Thoracic aorta (tissue), 2 donors: Measurements from ENCODE around the gene USP33. TPM values are rescaled to one million over a fixed set of nuclear protein-coding genes. Genes with fewer than 3 reads are reported as not detected.
"Not testable (repeated sequence)": the region's sequence is repeated elsewhere in the genome, so short reads cannot be mapped to it uniquely, and the experiment has no call there.

Source experiments
- ATAC-seq: fragments of 150-250 bp; one replicate; pipeline ENCODE4 v1.8.0; 2017; ENCODE audit warnings: low read depth; ENCODE audit not compliant: insufficient number of reproducible peaks, low FRiP score
- DNase-seq: peaks from one replicate; pipeline ENCODE4 v3.0.0-alpha.2; 2020; ENCODE audit warnings: low spot score
- H3K27ac ChIP-seq, 2 donors: fragments of 200-600 bp; sonication (generic); 1 replicate in 1 of 2; 2 replicates in 1 of 2; pipeline ENCODE4 v1.5.1; 2016; ENCODE audit warnings: mild to moderate bottlenecking in 2 of 2, moderate library complexity in 2 of 2
- H3K27me3 ChIP-seq: fragments of 200-600 bp; sonication (generic); replicated peaks from 2 replicates; pipeline ENCODE4 v1.6.0; 2016; ENCODE audit warnings: mild to moderate bottlenecking; ENCODE audit not compliant: insufficient read depth
- H3K36me3 ChIP-seq: fragments of 200-600 bp; sonication (generic); one replicate; pipeline ENCODE4 v1.5.1; 2016
- H3K4me1 ChIP-seq, 2 donors: fragments of 200-600 bp; sonication (generic); 1 replicate in 1 of 2; 2 replicates in 1 of 2; pipeline versions ENCODE4 v1.5.1 to v1.6.0; 2016; ENCODE audit warnings: low read depth in 2 of 2, mild to moderate bottlenecking in 1 of 2; ENCODE audit not compliant: control insufficient read depth in 1 of 2
- H3K4me3 ChIP-seq: fragments of 200-600 bp; sonication (generic); 2 replicates; pipeline ENCODE4 v1.5.1; 2016; ENCODE audit warnings: mild to moderate bottlenecking
- H3K9me3 ChIP-seq: fragments of 200-600 bp; sonication (generic); 2 replicates; pipeline ENCODE4 v1.5.1; 2016
- total RNA-seq, 2 donors: library from RNA; depleted of rRNA; stranded (reverse); fragments of >200 nt; gene quantifications; one replicate each; pipeline versions ENCODE4 v1.1.0 to v1.2.3, GENCODE V29; 2016
- TF ChIP-seq, protein P1 (sequence below): fragments of 200-600 bp; sonication (generic); IDR thresholded peaks from one replicate; pipeline ENCODE4 v1.5.1; 2019; ENCODE audit warnings: antibody characterized with exemption

The USP33 gene
- total RNA-seq, 2 donors from 2014 or later, result 91.3 to 122 TPM

DNA sequence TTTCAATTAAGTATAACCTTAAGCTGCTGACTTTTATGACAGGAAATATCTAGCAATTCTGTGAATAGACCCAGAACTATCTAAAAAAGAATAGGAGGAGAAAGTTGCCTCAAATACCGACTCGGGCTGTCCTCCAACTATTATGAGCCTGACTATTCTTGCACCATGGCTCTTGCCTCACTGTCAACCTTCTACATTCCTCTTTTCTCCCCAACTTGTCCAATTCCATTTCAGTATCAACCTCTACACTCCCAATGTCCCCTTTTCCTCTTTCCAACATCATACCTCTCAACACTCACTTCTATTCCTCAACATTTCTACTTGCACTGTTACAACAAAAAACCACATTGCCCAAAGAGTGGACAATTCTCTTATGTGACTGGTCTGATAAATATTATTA lies 79.5 kb downstream of the USP33 start:
- no peaks in the 10 kb centered on the region for H3K27me3 ChIP-seq
- DNase-seq (no peak), ATAC-seq (no peak)
- no peaks in the 10 kb centered on the region for H3K9me3 ChIP-seq
- no peak overlapping the region for H3K4me3 ChIP-seq
- TF ChIP-seq, protein P1, sequence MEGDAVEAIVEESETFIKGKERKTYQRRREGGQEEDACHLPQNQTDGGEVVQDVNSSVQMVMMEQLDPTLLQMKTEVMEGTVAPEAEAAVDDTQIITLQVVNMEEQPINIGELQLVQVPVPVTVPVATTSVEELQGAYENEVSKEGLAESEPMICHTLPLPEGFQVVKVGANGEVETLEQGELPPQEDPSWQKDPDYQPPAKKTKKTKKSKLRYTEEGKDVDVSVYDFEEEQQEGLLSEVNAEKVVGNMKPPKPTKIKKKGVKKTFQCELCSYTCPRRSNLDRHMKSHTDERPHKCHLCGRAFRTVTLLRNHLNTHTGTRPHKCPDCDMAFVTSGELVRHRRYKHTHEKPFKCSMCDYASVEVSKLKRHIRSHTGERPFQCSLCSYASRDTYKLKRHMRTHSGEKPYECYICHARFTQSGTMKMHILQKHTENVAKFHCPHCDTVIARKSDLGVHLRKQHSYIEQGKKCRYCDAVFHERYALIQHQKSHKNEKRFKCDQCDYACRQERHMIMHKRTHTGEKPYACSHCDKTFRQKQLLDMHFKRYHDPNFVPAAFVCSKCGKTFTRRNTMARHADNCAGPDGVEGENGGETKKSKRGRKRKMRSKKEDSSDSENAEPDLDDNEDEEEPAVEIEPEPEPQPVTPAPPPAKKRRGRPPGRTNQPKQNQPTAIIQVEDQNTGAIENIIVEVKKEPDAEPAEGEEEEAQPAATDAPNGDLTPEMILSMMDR, result no peak
- H3K4me1 ChIP-seq, result peaks cover 12 to 53% of the 10 kb centered on the region in 2 donors
- H3K27ac ChIP-seq, result no peak overlapping the region
- no peaks in the 10 kb centered on the region for H3K36me3 ChIP-seq

DNA sequence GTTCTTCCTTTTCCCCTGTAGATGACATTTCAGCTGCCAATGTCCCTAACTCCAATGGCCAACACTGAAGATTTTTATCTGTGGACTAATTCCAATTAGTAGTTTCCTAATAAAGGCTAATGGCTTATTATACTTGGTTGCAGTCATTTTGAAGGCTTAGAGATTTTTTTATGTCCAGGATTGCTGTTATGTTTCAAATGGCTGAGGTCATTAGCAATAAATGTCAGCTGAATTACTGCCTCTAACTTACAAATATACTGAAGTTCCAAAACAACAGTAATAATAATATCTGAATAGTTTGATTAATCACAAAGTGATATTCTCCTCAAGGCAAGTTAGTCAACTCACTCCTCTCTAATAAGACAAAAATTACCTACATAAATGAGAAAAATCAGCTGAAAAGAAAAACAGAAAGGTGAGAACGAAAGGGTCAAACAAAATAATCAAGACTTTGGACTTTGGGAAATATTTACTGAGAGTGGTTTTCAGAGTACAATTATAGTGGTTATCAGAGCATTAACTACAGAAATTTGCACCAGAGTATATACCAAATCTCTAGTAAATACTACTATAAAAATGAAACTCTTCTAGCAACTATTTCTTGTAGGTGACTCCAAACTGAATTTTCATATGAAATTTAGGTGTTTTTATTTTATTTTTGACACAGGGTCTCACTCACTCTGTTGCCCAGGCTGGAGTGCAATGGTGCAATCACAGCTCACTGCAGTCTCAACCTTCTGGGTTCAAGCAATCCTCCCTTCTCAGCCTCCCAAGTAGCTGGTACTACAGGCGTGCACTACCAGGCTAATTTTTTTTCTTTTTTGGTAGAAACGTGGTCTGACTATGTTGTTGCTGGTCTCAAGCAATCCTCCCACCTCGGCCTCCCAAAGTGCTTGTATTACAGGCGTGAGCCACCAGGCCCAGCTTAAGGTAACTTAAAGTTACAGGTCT lies 80.7 kb downstream of the USP33 start:
- Histone ChIP-seq H3K27me3 (no peaks in the 10 kb centered on the region), H3K9me3 (no peaks in the 10 kb centered on the region), H3K4me1 (peaks cover 8 to 43% of the 10 kb centered on the region in 2 donors), H3K36me3 (no peaks in the 10 kb centered on the region), H3K27ac (no peak overlapping the region), H3K4me3 (no peak overlapping the region)
- TF ChIP-seq, protein P1, result no peak
- DNase-seq (no peak), ATAC-seq (no peak)

DNA sequence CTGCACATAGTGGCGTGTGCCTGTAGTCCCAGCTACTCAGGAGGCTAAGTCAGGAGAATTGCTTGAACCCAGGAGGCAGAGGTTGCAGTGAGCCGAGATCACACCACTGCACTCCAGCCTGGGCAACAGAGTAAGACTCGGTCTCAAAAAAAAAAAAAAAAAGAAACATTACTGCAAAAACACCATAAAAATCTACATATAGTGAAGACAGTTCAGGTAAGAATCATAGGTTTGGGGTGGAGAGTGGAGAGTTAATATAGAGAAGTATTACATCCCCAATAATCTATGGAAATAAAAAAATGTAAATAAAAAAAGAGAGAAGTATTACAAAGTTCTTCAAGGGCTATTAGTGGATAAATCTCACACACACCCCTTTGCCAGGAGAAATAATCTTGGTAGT lies 84.8 kb downstream of the USP33 start:
- not testable (repeated sequence) for H3K36me3 ChIP-seq, H3K4me3 ChIP-seq, DNase-seq, H3K9me3 ChIP-seq, H3K27me3 ChIP-seq, H3K27ac ChIP-seq, ATAC-seq
- H3K4me1 ChIP-seq, result peaks cover 0 to 50% of the 10 kb centered on the region in 2 donors

DNA sequence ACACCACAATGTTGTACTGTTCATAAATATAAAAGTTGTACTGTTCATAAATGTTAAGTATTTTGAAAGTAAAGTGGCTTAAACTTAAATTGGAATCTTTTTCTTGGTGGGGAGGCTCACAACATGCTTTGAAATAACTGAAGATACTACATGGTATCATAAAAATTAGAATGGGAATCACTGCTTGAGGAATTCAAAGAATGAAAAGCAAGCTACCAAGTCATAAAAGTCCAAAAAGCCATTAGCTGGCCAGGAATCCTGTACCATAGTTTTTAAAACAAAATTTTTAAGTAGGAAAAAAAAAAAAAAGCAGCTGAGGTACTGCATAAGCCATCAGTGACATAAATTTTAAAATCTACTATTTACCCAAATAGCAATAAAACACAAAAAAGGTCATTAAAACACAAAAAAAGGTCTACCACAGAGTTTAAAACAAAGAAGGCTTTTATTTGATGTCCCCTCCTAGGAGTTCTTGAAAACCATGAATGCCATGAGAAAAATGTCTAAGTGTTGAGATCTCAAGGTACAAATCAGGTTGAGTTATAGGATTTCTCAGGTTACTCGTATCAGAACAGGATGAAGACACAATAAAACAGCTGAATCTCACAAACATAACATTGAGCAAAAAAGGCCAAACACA lies 85.8 kb downstream of the USP33 start:
- TF ChIP-seq, protein P1, result no peak
- peaks cover 0 to 43% of the 10 kb centered on the region in 2 donors for H3K4me1 ChIP-seq
- no peaks in the 10 kb centered on the region for H3K27me3 ChIP-seq
- H3K27ac ChIP-seq, result no peak overlapping the region
- no peak for ATAC-seq
- DNase-seq, result no peak
- no peaks in the 10 kb centered on the region for H3K9me3 ChIP-seq
- no peak overlapping the region for H3K4me3 ChIP-seq
- H3K36me3 ChIP-seq, result no peaks in the 10 kb centered on the region

DNA sequence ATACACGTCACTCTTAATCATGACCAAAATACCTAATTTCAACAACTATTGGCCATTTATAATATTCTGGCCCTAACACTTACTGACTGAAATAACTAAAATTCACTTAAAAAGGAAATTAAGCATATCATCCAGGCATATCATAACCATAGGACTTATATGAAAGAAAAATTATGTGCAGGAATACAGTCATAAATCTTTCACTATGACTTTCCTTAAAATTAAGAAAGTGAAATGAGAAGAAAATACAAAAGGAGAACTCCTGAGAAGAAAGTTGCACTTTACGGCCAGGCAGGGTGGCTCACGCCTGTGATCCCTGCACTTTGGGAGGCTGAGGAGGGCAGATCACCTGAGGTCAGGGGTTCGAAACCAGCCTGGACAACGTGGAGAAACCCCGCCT lies 86.6 kb downstream of the USP33 start:
- no peak overlapping the region for H3K27ac ChIP-seq
- H3K27me3 ChIP-seq, result no peaks in the 10 kb centered on the region
- no peaks in the 10 kb centered on the region for H3K36me3 ChIP-seq
- DNase-seq (no peak), ATAC-seq (no peak)
- H3K9me3 ChIP-seq, result no peaks in the 10 kb centered on the region
- TF ChIP-seq, protein P1, result no peak
- H3K4me3 ChIP-seq, result no peak overlapping the region
- H3K4me1 ChIP-seq, result peaks cover 0 to 35% of the 10 kb centered on the region in 2 donors
